Esophagus squamous epithelium (tissue), 4 donors: Measurements from ENCODE around the gene ZNF407.

Source experiments
- POLR2A ChIP-seq, 4 donors: fragments of 450-650 bp; IDR thresholded peaks; one replicate each; pipeline ENCODE4 v1.6.1; 2017; ENCODE audit warnings: antibody characterized with exemption in 4 of 4, mild to moderate bottlenecking in 4 of 4, moderate library complexity in 3 of 4
- TF ChIP-seq, protein P1 (sequence below), 6 experiments: fragments of 450-650 bp in 4 of 6; fragments of 200-600 bp in 2 of 6; sonication (generic) in 2 of 6; IDR thresholded peaks; one replicate each; pipeline ENCODE4 v1.5.1; 2016 to 2019; ENCODE audit warnings: antibody characterized with exemption in 6 of 6, mild to moderate bottlenecking in 4 of 6, moderate library complexity in 4 of 6

DNA sequence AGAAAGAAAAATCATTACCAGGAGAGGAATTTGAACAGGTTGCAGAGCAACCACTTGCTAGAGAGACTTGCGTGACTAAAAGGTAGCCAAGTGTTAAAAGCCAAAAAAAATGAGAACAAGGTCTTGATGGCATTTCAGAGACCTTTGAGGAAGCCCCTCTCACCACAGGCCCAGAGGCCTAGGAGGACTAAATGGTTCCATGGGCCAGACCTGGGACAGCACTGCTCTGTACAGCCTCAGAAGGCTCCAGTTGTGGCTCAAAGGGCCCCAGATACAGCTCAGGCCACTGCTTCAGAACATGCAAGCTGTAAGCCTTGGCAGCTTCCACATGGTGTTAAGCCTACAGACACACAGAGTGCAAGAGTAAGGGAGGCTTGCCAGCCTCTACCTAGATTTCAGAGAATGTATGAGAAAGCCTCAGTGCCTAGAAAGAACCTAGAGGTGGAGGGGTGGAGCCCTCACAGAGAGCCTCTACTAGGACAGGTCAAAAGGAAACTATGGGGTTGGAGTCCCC, 48.0 kb upstream of the ZNF407 start:
- TF ChIP-seq, protein P1, sequence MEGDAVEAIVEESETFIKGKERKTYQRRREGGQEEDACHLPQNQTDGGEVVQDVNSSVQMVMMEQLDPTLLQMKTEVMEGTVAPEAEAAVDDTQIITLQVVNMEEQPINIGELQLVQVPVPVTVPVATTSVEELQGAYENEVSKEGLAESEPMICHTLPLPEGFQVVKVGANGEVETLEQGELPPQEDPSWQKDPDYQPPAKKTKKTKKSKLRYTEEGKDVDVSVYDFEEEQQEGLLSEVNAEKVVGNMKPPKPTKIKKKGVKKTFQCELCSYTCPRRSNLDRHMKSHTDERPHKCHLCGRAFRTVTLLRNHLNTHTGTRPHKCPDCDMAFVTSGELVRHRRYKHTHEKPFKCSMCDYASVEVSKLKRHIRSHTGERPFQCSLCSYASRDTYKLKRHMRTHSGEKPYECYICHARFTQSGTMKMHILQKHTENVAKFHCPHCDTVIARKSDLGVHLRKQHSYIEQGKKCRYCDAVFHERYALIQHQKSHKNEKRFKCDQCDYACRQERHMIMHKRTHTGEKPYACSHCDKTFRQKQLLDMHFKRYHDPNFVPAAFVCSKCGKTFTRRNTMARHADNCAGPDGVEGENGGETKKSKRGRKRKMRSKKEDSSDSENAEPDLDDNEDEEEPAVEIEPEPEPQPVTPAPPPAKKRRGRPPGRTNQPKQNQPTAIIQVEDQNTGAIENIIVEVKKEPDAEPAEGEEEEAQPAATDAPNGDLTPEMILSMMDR (IDR thresholded peaks at IDR 0.05) = no peak
- TF ChIP-seq POLR2A (IDR thresholded peaks at IDR 0.05) = no peak
